Endothelial cell of umbilical vein (primary cell): ENCODE results near the gene SLC9A9.

Source experiments
- EZH2 ChIP-seq: IDR thresholded peaks from 2 replicates; pipeline ENCODE4 v1.6.1; 2012; ENCODE audit warnings: borderline replicate concordance, low read depth, mild to moderate bottlenecking, moderate library complexity, low read length, inconsistent platforms; ENCODE audit not compliant: severe bottlenecking
- FOS ChIP-seq: IDR thresholded peaks from 2 replicates; pipeline ENCODE4 v1.6.1; 2011; ENCODE audit warnings: mild to moderate bottlenecking, low read length, moderate library complexity, borderline replicate concordance; ENCODE audit not compliant: insufficient read depth
- GATA2 ChIP-seq: IDR thresholded peaks from 2 replicates; pipeline ENCODE4 v1.7.0; 2011; ENCODE audit warnings: low read depth, mild to moderate bottlenecking, moderate library complexity, mixed read lengths, low read length; ENCODE audit not compliant: insufficient read length, insufficient read depth
- JUN ChIP-seq: IDR thresholded peaks from 2 replicates; pipeline ENCODE4 v1.6.1; 2011; ENCODE audit warnings: borderline replicate concordance, low read depth; ENCODE audit not compliant: insufficient read length, insufficient read depth
- MAX ChIP-seq: IDR thresholded peaks from 2 replicates; pipeline ENCODE4 v1.6.1; 2011; ENCODE audit not compliant: insufficient read depth, insufficient read length
- MYC ChIP-seq: IDR thresholded peaks from one replicate; pipeline ENCODE4 v1.6.1; 2011; ENCODE audit warnings: mild to moderate bottlenecking, low read depth, low read length
- POLR2A ChIP-seq: IDR thresholded peaks from 2 replicates; pipeline ENCODE4 v1.6.1; 2012; ENCODE audit warnings: low read depth, mild to moderate bottlenecking, control low read depth, low read length
- POLR2AphosphoS5 ChIP-seq: IDR thresholded peaks from 2 replicates; pipeline ENCODE4 v1.6.1; 2012; ENCODE audit warnings: low read depth, mild to moderate bottlenecking, control low read depth, low read length, moderate library complexity; ENCODE audit not compliant: insufficient read depth
- TF ChIP-seq, protein P1 (sequence below), 2 donors: IDR thresholded peaks; 1 replicate in 1 of 2; 2 replicates in 1 of 2; pipeline ENCODE4 v1.5.1; 2011; ENCODE audit warnings: low read length in 2 of 2, mild to moderate bottlenecking in 2 of 2, moderate library complexity in 2 of 2, control low read depth in 1 of 2, inconsistent platforms in 1 of 2, low read depth in 1 of 2; ENCODE audit not compliant: insufficient read depth in 1 of 2; ENCODE audit errors: extremely low read depth in 1 of 2

GRCh38 chr3:143261848-143262247 lies 586.4 kb downstream of the SLC9A9 start:
- TF ChIP-seq EZH2 (no peak), POLR2A (no peak), JUN (no peak), POLR2AphosphoS5 (no peak), GATA2 (no peak), FOS (no peak), MYC (no peak), MAX (no peak)
- TF ChIP-seq, protein P1, sequence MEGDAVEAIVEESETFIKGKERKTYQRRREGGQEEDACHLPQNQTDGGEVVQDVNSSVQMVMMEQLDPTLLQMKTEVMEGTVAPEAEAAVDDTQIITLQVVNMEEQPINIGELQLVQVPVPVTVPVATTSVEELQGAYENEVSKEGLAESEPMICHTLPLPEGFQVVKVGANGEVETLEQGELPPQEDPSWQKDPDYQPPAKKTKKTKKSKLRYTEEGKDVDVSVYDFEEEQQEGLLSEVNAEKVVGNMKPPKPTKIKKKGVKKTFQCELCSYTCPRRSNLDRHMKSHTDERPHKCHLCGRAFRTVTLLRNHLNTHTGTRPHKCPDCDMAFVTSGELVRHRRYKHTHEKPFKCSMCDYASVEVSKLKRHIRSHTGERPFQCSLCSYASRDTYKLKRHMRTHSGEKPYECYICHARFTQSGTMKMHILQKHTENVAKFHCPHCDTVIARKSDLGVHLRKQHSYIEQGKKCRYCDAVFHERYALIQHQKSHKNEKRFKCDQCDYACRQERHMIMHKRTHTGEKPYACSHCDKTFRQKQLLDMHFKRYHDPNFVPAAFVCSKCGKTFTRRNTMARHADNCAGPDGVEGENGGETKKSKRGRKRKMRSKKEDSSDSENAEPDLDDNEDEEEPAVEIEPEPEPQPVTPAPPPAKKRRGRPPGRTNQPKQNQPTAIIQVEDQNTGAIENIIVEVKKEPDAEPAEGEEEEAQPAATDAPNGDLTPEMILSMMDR (IDR thresholded peaks at IDR 0.05; ENCODE audit: extremely low read depth in 1 of 2, insufficient read depth in 1 of 2, low read depth in 1 of 2, low read length in 2 of 2), result no peak
